Measurements from ENCODE around the gene LRRC8E. TPM values are rescaled to one million over a fixed set of nuclear protein-coding genes. Genes with fewer than 3 reads are reported as not detected.
A peak's percentile ranks its signal among the peaks of the same experiment; 100 is the strongest.

Gene LRRC8E
- total RNA-seq, 3 donors from 2014 or later, result 1.4 to 15.1 (median 6.6) TPM

GRCh38 chr19:7894612-7895309 lies 6.5 kb downstream of the LRRC8E start:
- DNase-seq (ENCODE audit: low spot score in 2 of 2), result peak in 1 of 2 donors; percentile 75
- H3K27me3 ChIP-seq, result no peaks in the 10 kb centered on the region
- no peaks in the 10 kb centered on the region for H3K9me3 ChIP-seq
- no peak for TF ChIP-seq CTCF (IDR thresholded peaks at IDR 0.05)
- TF ChIP-seq POLR2AphosphoS5 (IDR thresholded peaks at IDR 0.05), result peak in 1 of 3 donors; percentile 43
- TF ChIP-seq POLR2A (IDR thresholded peaks at IDR 0.05), result no peak
- intact Hi-C loops (cut with DNase I; ENCODE audit: low total_unique reads), result no loop called here
- H3K4me1 ChIP-seq, result no peaks in the 10 kb centered on the region
- H3K36me3 ChIP-seq, result no peaks in the 10 kb centered on the region
- peak overlapping the region; percentile 83 to 84 for H3K27ac ChIP-seq
- H3K4me3 ChIP-seq, result peak overlapping the region in 1 of 3 donors; percentile 31

DNA sequence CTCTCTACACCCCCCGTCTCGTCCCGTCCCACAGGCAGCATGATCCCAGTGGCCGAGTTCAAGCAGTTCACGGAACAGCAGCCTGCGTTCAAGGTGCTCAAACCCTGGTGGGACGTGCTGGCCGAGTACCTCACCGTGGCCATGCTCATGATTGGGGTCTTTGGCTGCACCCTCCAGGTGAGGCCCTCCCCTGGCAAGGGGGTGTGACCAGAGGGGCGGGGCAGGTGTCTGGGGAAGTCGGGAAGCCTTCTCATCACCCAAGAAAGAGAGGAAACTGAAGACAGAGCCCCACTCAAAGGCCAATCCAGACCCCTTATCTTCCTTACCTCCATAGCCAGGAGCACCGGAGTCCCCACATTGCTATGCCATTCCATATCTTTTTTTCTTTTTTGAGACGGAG lies 7.3 kb downstream of the LRRC8E start:
- no peaks in the 10 kb centered on the region for H3K9me3 ChIP-seq
- no peak for TF ChIP-seq POLR2A (IDR thresholded peaks at IDR 0.05)
- TF ChIP-seq CTCF (IDR thresholded peaks at IDR 0.05), result no peak
- no peak for TF ChIP-seq POLR2AphosphoS5 (IDR thresholded peaks at IDR 0.05)
- no peaks in the 10 kb centered on the region for H3K36me3 ChIP-seq
- H3K4me3 ChIP-seq, result no peak overlapping the region
- intact Hi-C loops (cut with DNase I; ENCODE audit: low total_unique reads), result no loop called here
- H3K4me1 ChIP-seq, result no peaks in the 10 kb centered on the region
- DNase-seq (ENCODE audit: low spot score in 2 of 2), result no peak
- H3K27me3 ChIP-seq, result no peaks in the 10 kb centered on the region
- peak overlapping the region; percentile 83 to 84 for H3K27ac ChIP-seq

DNA sequence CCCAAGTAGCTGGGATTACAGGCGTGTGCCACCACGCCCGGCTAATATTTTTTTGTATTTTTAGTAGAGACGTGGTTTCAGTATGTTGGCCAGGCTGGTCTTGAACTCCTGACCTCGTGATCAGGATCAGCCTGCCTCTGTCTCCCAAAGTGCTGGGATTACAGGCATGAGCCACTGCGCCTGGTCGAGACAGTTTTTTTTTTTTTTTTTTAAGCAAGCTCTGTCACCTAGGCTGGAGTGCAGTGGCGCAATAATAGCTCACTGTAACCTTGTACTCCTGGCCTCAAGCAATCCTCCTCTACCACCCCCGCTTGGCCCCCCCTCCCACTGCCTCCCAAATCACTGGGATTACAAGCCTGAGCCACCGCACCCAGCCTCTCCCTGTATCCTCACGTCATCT lies 9.0 kb downstream of the LRRC8E start:
- TF ChIP-seq POLR2A (IDR thresholded peaks at IDR 0.05) (no peak), POLR2AphosphoS5 (IDR thresholded peaks at IDR 0.05) (no peak), CTCF (IDR thresholded peaks at IDR 0.05) (no peak)
- Histone ChIP-seq H3K4me3 (no peak overlapping the region), H3K4me1 (no peaks in the 10 kb centered on the region), H3K27me3 (no peaks in the 10 kb centered on the region), H3K9me3 (no peaks in the 10 kb centered on the region), H3K36me3 (no peaks in the 10 kb centered on the region), H3K27ac (no peak overlapping the region)
- intact Hi-C loops (cut with DNase I; ENCODE audit: low total_unique reads), result no loop called here
- DNase-seq (ENCODE audit: low spot score in 2 of 2), result no peak

DNA sequence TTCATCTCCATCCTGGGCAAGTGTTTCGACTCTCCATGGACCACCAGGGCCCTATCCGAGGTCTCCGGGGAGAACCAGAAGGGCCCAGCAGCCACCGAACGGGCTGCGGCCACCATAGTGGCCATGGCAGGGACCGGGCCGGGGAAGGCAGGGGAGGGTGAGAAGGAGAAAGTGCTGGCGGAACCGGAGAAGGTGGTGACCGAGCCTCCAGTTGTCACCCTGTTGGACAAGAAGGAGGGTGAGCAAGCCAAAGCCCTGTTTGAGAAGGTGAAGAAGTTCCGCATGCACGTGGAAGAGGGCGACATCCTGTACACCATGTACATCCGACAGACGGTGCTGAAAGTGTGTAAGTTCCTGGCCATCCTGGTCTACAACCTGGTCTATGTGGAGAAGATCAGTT lies 10.7 kb downstream of the LRRC8E start:
- Histone ChIP-seq H3K4me3 (no peak overlapping the region), H3K4me1 (peaks cover 0 to 10% of the 10 kb centered on the region in 2 donors), H3K27ac (no peak overlapping the region), H3K9me3 (no peaks in the 10 kb centered on the region), H3K36me3 (no peaks in the 10 kb centered on the region), H3K27me3 (no peaks in the 10 kb centered on the region)
- no peak for TF ChIP-seq POLR2A (IDR thresholded peaks at IDR 0.05)
- no peak for TF ChIP-seq POLR2AphosphoS5 (IDR thresholded peaks at IDR 0.05)
- intact Hi-C loops (cut with DNase I; ENCODE audit: low total_unique reads), result no loop called here
- DNase-seq (ENCODE audit: low spot score in 2 of 2), result no peak

DNA sequence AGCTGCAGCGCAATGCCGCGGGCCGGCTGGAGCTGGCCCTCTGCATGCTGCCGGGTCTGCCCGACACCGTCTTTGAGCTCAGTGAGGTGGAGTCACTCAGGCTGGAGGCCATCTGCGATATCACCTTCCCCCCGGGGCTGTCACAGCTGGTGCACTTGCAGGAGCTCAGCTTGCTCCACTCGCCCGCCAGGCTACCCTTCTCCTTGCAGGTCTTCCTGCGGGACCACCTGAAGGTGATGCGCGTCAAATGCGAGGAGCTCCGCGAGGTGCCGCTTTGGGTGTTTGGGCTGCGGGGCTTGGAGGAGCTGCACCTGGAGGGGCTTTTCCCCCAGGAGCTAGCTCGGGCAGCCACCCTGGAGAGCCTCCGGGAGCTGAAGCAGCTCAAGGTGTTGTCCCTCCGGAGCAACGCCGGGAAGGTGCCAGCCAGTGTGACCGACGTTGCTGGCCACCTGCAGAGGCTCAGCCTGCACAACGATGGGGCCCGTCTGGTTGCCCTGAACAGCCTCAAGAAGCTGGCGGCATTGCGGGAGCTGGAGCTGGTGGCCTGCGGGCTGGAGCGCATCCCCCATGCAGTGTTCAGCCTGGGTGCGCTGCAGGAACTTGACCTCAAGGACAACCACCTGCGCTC lies 11.6 kb downstream of the LRRC8E start:
- TF ChIP-seq POLR2A (IDR thresholded peaks at IDR 0.05) (no peak), CTCF (IDR thresholded peaks at IDR 0.05) (no peak), POLR2AphosphoS5 (IDR thresholded peaks at IDR 0.05) (no peak)
- intact Hi-C loops (cut with DNase I; ENCODE audit: low total_unique reads), result loop anchor here (5.0 kb wide), 1 partner anchor 48 kb away; no protein-coding TSS in a partner anchor
- DNase-seq (ENCODE audit: low spot score in 2 of 2), result no peak
- H3K9me3 ChIP-seq, result no peaks in the 10 kb centered on the region
- H3K4me1 ChIP-seq, result peaks cover 4 to 14% of the 10 kb centered on the region in 2 donors
- peak overlapping the region in 1 of 2 donors; percentile 62 for H3K27ac ChIP-seq
- H3K27me3 ChIP-seq, result no peaks in the 10 kb centered on the region
- no peaks in the 10 kb centered on the region for H3K36me3 ChIP-seq
- H3K4me3 ChIP-seq, result no peak overlapping the region
